Cardiac muscle cell (in vitro differentiated cells and primary cell): ENCODE results near the gene KRIT1. TPM values are rescaled to one million over a fixed set of nuclear protein-coding genes. Genes with fewer than 3 reads are reported as not detected.

Source experiments
- DNase-seq, 2 donors: peaks; one replicate each; pipeline versions ENCODE4 v3.0.0 to v3.0.0-alpha.2; 2010 to 2017; ENCODE audit warnings: low read depth in 1 of 2, low spot score in 1 of 2
- H3K27ac ChIP-seq: fragments of 200-600 bp; sonication (generic); 2 replicates; pipeline ENCODE4 v1.5.1; 2016
- H3K27me3 ChIP-seq: fragments of 200-600 bp; sonication (generic); 2 replicates; pipeline ENCODE4 v1.6.0; 2016; ENCODE audit warnings: control low read depth
- H3K36me3 ChIP-seq: fragments of 200-600 bp; sonication (generic); 2 replicates; pipeline ENCODE4 v1.5.1; 2016; ENCODE audit warnings: control low read depth
- H3K4me1 ChIP-seq: fragments of 200-600 bp; sonication (generic); 2 replicates; pipeline ENCODE4 v1.8.1; 2017; ENCODE audit warnings: low read depth, mild to moderate bottlenecking, mixed run types
- H3K4me3 ChIP-seq: fragments of 200-600 bp; sonication (generic); 2 replicates; pipeline ENCODE4 v1.5.1; 2016; ENCODE audit warnings: mild to moderate bottlenecking
- H3K9me3 ChIP-seq: fragments of 200-600 bp; sonication (generic); 2 replicates; pipeline ENCODE4 v1.5.1; 2017; ENCODE audit warnings: low read depth, mild to moderate bottlenecking, control low read depth
- CTCF ChIP-seq: IDR thresholded peaks from 2 replicates; pipeline ENCODE4 v1.5.1; 2012; ENCODE audit warnings: low read depth, mild to moderate bottlenecking, low read length
- polyA plus RNA-seq: library from polyadenylated mRNA; unstranded; fragments of >200 nt; fragmentation: Nextera tagmentation; extraction: Ambion mirVana; gene quantifications from 2 replicates; pipeline ENCODE4 v1.2.1, GENCODE V29; 2016
- total RNA-seq: library from RNA; depleted of rRNA; stranded (reverse); fragments of >200 nt; gene quantifications from 2 replicates; pipeline ENCODE4 v1.2.3, GENCODE V29; 2016

Gene KRIT1
- total and polyA plus RNA-seq, 2 experiments from 2014 or later: 29.0 to 73.4 TPM

GRCh38 chr7:92282930-92283329 lies 37.2 kb upstream of the KRIT1 start:
- Histone ChIP-seq H3K4me3 (no peak overlapping the region), H3K27me3 (no peaks in the 10 kb centered on the region), H3K4me1 (no peaks in the 10 kb centered on the region), H3K9me3 (no peaks in the 10 kb centered on the region), H3K36me3 (no peaks in the 10 kb centered on the region), H3K27ac (no peak overlapping the region)
- no peak for TF ChIP-seq CTCF
- no peak for DNase-seq

- no peaks in the 10 kb centered on the region for H3K4me1 ChIP-seq
- H3K27me3 ChIP-seq: no peaks in the 10 kb centered on the region
- no peaks in the 10 kb centered on the region for H3K9me3 ChIP-seq
- no peak overlapping the region for H3K4me3 ChIP-seq
- no peak for DNase-seq
- no peak for TF ChIP-seq CTCF
- no peak overlapping the region for H3K27ac ChIP-seq
- no peaks in the 10 kb centered on the region for H3K36me3 ChIP-seq
Observed at GRCh38 chr7:92282221-92282814, 36.6 kb upstream of the KRIT1 start.

- Histone ChIP-seq H3K4me1 (no peaks in the 10 kb centered on the region), H3K27ac (no peak overlapping the region), H3K36me3 (no peaks in the 10 kb centered on the region), H3K9me3 (no peaks in the 10 kb centered on the region), H3K27me3 (no peaks in the 10 kb centered on the region), H3K4me3 (no peak overlapping the region)
- DNase-seq: no peak
- TF ChIP-seq CTCF: no peak
Observed at GRCh38 chr7:92281031-92281430, 35.3 kb upstream of the KRIT1 start.

GRCh38 chr7:92279396-92280031 lies 33.8 kb upstream of the KRIT1 start:
- Histone ChIP-seq H3K27ac (no peak overlapping the region), H3K4me3 (no peak overlapping the region), H3K36me3 (no peaks in the 10 kb centered on the region), H3K9me3 (no peaks in the 10 kb centered on the region), H3K4me1 (no peaks in the 10 kb centered on the region), H3K27me3 (no peaks in the 10 kb centered on the region)
- DNase-seq: no peak
- no peak for TF ChIP-seq CTCF

- H3K4me1 ChIP-seq: no peaks in the 10 kb centered on the region
- DNase-seq: no peak
- H3K4me3 ChIP-seq: no peak overlapping the region
- no peaks in the 10 kb centered on the region for H3K36me3 ChIP-seq
- no peak for TF ChIP-seq CTCF
- H3K27me3 ChIP-seq: no peaks in the 10 kb centered on the region
- no peak overlapping the region for H3K27ac ChIP-seq
- H3K9me3 ChIP-seq: no peaks in the 10 kb centered on the region
Observed at GRCh38 chr7:92276460-92276864, 30.7 kb upstream of the KRIT1 start.
